ENCODE measurements around the gene LRIT1.

Gene LRIT1

DNA sequence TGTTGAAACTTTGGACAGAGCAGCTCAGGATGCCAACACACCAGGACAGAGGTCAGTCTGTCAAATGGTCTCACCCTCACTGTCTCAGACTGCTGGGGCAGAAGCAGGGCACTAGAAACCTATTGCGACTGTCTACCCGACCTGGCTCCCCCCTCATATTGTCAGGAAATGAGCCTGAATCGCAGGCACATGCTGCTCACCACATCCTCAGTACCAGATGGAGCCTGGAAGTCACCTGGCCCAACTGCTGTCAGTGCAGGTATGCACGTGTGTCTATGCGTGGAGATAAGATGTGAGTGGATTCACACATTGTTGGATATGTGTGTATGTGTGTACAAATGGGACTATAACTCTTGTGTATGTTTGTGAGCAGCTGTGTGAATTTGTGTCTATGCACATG is 50.2 kb downstream of the LRIT1 start:
- DNase-seq, result no peak

DNA sequence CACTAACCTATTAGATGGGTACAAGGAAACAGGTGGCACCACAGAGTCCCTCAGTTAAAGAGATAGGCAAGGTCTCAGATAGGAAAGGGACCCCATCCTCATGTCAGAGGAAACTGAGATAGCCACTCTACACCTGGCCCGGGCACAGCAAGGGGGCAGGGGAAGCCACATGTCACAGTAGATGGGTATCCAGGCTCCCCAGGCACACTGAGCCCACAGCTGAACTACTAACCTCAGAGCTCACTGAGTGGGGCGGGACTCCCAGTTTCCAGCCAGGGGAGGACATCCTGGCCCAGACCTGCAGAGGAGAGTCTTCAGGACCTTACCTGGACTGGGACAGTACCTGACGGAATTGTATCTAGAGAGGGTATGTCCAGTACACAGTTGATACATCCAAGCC is 50.7 kb downstream of the LRIT1 start:
- no peak for DNase-seq

DNA sequence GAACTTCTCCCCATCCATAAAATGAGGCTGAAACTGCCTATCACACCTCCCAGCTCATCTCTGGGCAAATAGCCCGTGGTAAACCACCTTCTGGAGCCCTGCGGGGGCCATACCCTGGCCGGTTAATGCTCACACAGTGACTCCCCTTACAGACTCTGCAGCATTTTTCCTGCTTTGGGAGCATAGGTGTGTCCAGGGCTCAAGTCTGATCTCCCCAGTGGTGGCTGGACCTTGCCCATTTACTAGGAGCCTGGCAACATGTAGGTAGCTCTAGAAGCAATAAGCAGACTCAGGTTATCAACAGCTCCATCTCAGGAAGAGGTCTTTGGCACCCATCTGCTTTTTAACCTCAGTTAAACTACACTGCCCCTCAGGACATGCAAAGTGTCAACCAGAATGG is 52.5 kb downstream of the LRIT1 start:
- no peak for DNase-seq

DNA sequence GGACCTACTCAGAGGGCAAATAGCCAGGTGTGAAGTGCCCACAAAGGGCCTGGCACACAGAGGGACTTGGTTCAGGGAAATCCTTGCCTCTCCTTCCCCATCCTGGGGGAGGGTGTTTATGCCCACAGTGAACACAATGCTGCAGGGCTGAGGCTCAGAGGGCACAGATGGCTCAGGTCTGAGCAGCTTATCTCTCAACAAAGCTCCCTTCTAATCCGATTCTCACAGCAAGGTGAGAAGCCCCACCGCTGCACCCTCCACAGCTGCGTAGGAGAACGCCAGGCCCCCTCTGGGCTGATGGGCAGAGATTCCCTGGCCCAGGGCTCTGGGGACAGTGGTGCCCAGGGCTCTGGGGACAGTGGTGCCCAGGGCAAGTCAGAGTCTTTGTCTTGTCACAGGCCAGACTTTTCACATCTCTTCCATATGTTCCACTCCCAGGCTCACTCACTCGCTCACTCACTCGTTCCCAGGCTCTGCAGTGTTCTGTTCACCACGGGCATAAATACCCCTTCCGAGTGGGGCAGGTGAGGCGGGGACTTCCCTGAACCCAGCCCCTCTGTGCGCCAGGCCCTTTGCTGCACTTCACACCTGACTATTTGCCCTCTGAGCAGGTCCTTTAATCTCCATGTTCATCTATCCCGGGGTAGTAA is 55.7 kb downstream of the LRIT1 start:
- no peak for DNase-seq

DNA sequence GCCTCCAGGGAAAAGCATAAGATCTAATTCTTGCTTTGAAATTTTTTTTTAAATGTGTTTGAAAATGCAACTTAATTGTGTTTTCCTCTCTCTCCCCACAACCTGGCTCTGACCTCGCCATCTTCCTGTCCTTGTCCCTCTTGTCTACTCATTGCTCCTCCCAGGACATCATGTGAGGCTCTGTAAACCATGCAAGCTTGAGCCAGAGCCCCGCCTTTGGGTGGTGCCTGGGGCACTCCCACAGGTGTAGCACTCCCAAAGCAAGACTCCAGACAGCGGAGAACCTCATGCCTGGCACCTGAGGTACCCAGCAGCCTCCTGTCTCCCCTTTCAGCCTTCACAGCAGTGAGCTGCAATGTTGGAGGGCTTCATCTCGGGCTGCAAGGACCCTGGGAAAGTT is 56.8 kb downstream of the LRIT1 start:
- DNase-seq, result no peak

DNA sequence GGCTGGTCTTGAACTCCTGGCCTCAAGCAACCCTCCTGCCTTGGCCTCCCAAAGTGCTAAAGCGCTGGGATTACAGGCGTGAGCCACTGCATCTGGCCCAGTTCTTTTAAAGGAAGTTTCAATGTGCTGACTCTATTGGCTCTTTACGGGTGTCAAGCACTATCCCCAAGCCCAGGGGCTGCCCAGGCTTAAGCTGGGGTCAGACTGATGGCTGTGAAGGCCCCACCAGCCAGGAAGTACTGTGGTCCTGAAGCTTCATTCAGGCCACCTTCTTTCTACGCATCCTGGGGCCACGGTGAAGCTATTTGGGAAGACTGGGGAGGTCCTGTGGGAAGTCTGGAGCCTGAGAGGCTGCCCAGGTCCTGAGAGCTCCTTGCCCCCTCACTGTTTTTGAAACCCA is 59.7 kb downstream of the LRIT1 start:
- DNase-seq, result no peak
